Gastroesophageal sphincter (tissue), 3 donors: Measurements from ENCODE around the gene CD48.

Experiments
- CTCF ChIP-seq, 4 experiments: fragments of 200-600 bp in 2 of 4; fragments of 450-650 bp in 2 of 4; sonication (generic) in 1 of 4; IDR thresholded peaks; one replicate each; pipeline ENCODE4 v1.5.1; 2017 to 2019; ENCODE audit warnings: antibody characterized with exemption in 4 of 4, mild to moderate bottlenecking in 2 of 4, moderate library complexity in 2 of 4
- POLR2A ChIP-seq, 2 donors: fragments of 450-650 bp; IDR thresholded peaks; one replicate each; pipeline ENCODE4 v1.6.1; 2017; ENCODE audit warnings: antibody characterized with exemption in 2 of 2, mild to moderate bottlenecking in 2 of 2, moderate library complexity in 1 of 2
- POLR2AphosphoS5 ChIP-seq: sonication (generic); formaldehyde crosslinking; IDR thresholded peaks from one replicate; pipeline ENCODE4 v1.6.1; 2017; ENCODE audit warnings: antibody characterized with exemption

- no peak for TF ChIP-seq POLR2AphosphoS5
- no peak for TF ChIP-seq POLR2A (IDR thresholded peaks at IDR 0.05)
- TF ChIP-seq CTCF (IDR thresholded peaks at IDR 0.05), result no peak
These were observed 45.2 kb upstream of the CD48 start for GRCh38 chr1:160756849-160757201.
